Measurements from ENCODE around the gene CTRB1. TPM values are rescaled to one million over a fixed set of nuclear protein-coding genes. Genes with fewer than 3 reads are reported as not detected.

CTRB1 gene
- total RNA-seq, 1 experiment from 2014 or later = not detected

- no peaks in the 10 kb centered on the region for H3F3A ChIP-seq (ENCODE audit: insufficient read depth, low read depth)
- no peak overlapping the region for H3K4me3 ChIP-seq
- POLR2A ChIA-PET (ENCODE audit: unreplicated experiment) = no interaction called here
- CTCF ChIA-PET = no interaction called here
- no peak for DNase-seq
- H3K27me3 ChIP-seq (ENCODE audit: insufficient read depth, low read depth) = no peaks in the 10 kb centered on the region
- intact Hi-C loops (cut with micrococcal nuclease; ENCODE audit: unreplicated experiment) = no loop called here
- BruUV-seq (replicated peaks) = no TSS peak
- H3K9me2 ChIP-seq (ENCODE audit: insufficient read depth) = no peaks in the 10 kb centered on the region
- H3K36me3 ChIP-seq (ENCODE audit: low read depth) = 0 out of 2 replicates have a peak, but pooled peaks cover 3% of the 10 kb centered on the region
- TF ChIP-seq, protein P1, sequence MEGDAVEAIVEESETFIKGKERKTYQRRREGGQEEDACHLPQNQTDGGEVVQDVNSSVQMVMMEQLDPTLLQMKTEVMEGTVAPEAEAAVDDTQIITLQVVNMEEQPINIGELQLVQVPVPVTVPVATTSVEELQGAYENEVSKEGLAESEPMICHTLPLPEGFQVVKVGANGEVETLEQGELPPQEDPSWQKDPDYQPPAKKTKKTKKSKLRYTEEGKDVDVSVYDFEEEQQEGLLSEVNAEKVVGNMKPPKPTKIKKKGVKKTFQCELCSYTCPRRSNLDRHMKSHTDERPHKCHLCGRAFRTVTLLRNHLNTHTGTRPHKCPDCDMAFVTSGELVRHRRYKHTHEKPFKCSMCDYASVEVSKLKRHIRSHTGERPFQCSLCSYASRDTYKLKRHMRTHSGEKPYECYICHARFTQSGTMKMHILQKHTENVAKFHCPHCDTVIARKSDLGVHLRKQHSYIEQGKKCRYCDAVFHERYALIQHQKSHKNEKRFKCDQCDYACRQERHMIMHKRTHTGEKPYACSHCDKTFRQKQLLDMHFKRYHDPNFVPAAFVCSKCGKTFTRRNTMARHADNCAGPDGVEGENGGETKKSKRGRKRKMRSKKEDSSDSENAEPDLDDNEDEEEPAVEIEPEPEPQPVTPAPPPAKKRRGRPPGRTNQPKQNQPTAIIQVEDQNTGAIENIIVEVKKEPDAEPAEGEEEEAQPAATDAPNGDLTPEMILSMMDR (conservative IDR thresholded peaks at IDR 0.05) = no peak
- TF ChIP-seq EZH2 (IDR thresholded peaks at IDR 0.05; ENCODE audit: low read depth) = no peak
- H3K4me1 ChIP-seq (replicated peaks; ENCODE audit: insufficient read depth) = peaks cover 18% of the 10 kb centered on the region
- peaks cover 72% of the 10 kb centered on the region for H4K20me1 ChIP-seq (ENCODE audit: insufficient read depth)
- no peak overlapping the region for H3K4me2 ChIP-seq
- no peak overlapping the region for H2AFZ ChIP-seq
- H3K27ac ChIP-seq = no peak overlapping the region
- no peaks in the 10 kb centered on the region for H3K9me3 ChIP-seq (ENCODE audit: insufficient read depth, low read depth)
- peaks cover 92% of the 10 kb centered on the region for H3K79me2 ChIP-seq (ENCODE audit: low read depth)
Measured at GRCh38 chr16:75260851-75261589, 42.2 kb downstream of the CTRB1 start.

DNA sequence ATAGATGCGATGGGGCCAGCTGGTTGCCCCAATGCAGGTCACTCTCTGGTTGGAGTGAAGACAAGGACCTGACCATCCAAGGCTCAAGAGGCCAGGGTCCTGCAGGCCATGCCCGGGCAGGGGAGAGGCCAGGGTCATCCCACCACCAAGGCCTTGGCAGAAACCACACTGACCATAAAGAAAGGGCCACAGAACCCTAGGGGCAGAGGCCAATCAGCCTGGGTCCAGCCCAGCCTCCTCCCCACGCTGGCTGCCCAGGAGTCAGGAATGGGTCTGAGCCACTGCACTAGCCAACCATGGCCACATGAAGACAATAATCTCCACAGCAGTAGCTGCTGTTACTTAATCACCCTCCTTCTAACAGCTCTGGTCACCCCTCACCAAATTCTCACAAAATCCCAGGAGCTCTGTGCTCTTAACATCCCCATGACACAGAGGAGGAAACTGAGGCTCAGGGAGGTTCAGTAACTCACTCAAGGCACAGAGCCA lies 42.8 kb downstream of the CTRB1 start:
- peaks cover 65% of the 10 kb centered on the region for H4K20me1 ChIP-seq (ENCODE audit: insufficient read depth)

DNA sequence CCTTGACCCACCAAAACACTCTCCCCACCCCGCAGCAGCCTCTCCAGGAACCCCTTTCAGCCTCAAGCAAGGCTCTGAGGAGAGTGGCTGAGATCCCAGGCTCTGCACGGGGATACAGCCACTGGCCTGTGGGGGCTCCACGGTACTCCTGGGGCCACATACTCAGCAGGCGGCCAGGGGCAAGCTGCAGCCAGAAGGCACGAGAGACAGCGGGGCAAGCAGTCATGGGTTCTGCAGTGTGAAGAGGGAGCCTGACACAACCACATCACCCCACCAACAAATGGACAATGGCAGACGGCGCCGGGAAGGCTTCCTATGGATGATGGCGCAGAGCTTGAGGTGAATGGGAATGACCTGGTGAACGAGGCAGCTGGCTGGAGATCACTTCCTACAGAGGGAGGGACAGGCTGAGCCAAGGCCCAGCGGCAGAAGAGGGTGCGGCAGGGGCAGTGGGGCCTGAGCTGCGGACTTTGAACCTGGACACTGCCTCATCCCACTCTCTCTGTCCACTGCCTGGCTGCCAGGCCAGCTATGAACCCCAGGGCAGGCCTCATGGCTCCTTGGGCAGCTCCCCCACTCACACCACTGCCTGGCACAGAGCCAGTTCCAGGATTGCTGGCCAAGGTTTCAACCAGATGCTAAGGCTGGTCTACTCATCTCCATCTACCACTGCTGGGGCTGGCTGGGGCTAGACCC lies 43.5 kb downstream of the CTRB1 start:
- no TSS peak for BruUV-seq (replicated peaks)
- Histone ChIP-seq H3K36me3 (ENCODE audit: low read depth) (0 out of 2 replicates have a peak, but pooled peaks cover 3% of the 10 kb centered on the region), H3K9me3 (ENCODE audit: insufficient read depth, low read depth) (no peaks in the 10 kb centered on the region), H3K4me3 (no peak overlapping the region), H3K4me1 (replicated peaks; ENCODE audit: insufficient read depth) (peaks cover 31% of the 10 kb centered on the region), H3K9me2 (ENCODE audit: insufficient read depth) (no peaks in the 10 kb centered on the region), H3K27me3 (ENCODE audit: insufficient read depth, low read depth) (no peaks in the 10 kb centered on the region), H3F3A (ENCODE audit: insufficient read depth, low read depth) (no peaks in the 10 kb centered on the region), H3K4me2 (no peak overlapping the region), H3K27ac (no peak overlapping the region), H2AFZ (no peak overlapping the region), H3K79me2 (ENCODE audit: low read depth) (peaks cover 80% of the 10 kb centered on the region), H4K20me1 (ENCODE audit: insufficient read depth) (peaks cover 59% of the 10 kb centered on the region)
- TF ChIP-seq, protein P1 (conservative IDR thresholded peaks at IDR 0.05) = no peak
- TF ChIP-seq EZH2 (IDR thresholded peaks at IDR 0.05; ENCODE audit: low read depth) = no peak
- ChIA-PET POLR2A (ENCODE audit: unreplicated experiment) (no interaction called here), CTCF (no interaction called here)
- intact Hi-C loops (cut with micrococcal nuclease; ENCODE audit: unreplicated experiment) = no loop called here
- no peak for DNase-seq

More for the DNA sequence above, 42.8 kb downstream of the CTRB1 start:
- H3K9me3 ChIP-seq (ENCODE audit: insufficient read depth, low read depth) = no peaks in the 10 kb centered on the region
- no peak overlapping the region for H2AFZ ChIP-seq
- no peak overlapping the region for H3K27ac ChIP-seq
- no peak for TF ChIP-seq EZH2 (IDR thresholded peaks at IDR 0.05; ENCODE audit: low read depth)
- TF ChIP-seq, protein P1 (conservative IDR thresholded peaks at IDR 0.05) = no peak
- DNase-seq = no peak
- CTCF ChIA-PET = no interaction called here
- no TSS peak for BruUV-seq (replicated peaks)
- H3K4me3 ChIP-seq = no peak overlapping the region
- H3K36me3 ChIP-seq (ENCODE audit: low read depth) = 0 out of 2 replicates have a peak, but pooled peaks cover 3% of the 10 kb centered on the region
- no peaks in the 10 kb centered on the region for H3F3A ChIP-seq (ENCODE audit: insufficient read depth, low read depth)
- H3K27me3 ChIP-seq (ENCODE audit: insufficient read depth, low read depth) = no peaks in the 10 kb centered on the region
- peaks cover 86% of the 10 kb centered on the region for H3K79me2 ChIP-seq (ENCODE audit: low read depth)
- no peaks in the 10 kb centered on the region for H3K9me2 ChIP-seq (ENCODE audit: insufficient read depth)
- no peak overlapping the region for H3K4me2 ChIP-seq
- POLR2A ChIA-PET (ENCODE audit: unreplicated experiment) = no interaction called here
- H3K4me1 ChIP-seq (replicated peaks; ENCODE audit: insufficient read depth) = peaks cover 25% of the 10 kb centered on the region
- intact Hi-C loops (cut with micrococcal nuclease; ENCODE audit: unreplicated experiment) = no loop called here
